WTC11 (cell line): ENCODE data around the gene RNF6. TPM values are rescaled to one million over a fixed set of nuclear protein-coding genes. Genes with fewer than 3 reads are reported as not detected.
A peak's percentile ranks its signal among the peaks of the same experiment; 100 is the strongest.

ENCODE experiments used
- ATAC-seq: fragments of 200-7000 bp; cut with Tn5 transposase; 2 replicates; pipeline ENCODE4 v1.10.0; 2021; ENCODE audit warnings: mild to moderate bottlenecking, moderate library complexity
- CTCF ChIA-PET: fragments of 300-600 bp; sonication (Branson Sonifier 250); formaldehyde crosslinking; loops from one replicate; lab custom pipeline; 2021; ENCODE audit warnings: antibody characterized with exemption; lab: Charles Lee
- POLR2A ChIA-PET: fragments of 350-600 bp; sonication (Branson Sonifier 250); formaldehyde crosslinking; loops from one replicate; lab custom pipeline; 2021; ENCODE audit warnings: antibody characterized with exemption; lab: Charles Lee
- DNase-seq: peaks from one replicate; pipeline ENCODE4 v3.0.0; 2021; ENCODE audit warnings: low spot score
- H3K27ac Mint-ChIP-seq: 2 replicates; pipeline ENCODE4 v1.8.0; 2021; ENCODE audit warnings: mixed read lengths
- H3K27me3 Mint-ChIP-seq: 2 replicates; pipeline ENCODE4 v1.8.0; 2021; ENCODE audit warnings: low read depth, mild to moderate bottlenecking, moderate library complexity, mixed read lengths
- H3K36me3 Mint-ChIP-seq: 2 replicates; pipeline ENCODE4 v1.8.0; 2021; ENCODE audit warnings: mixed read lengths
- H3K4me1 Mint-ChIP-seq: 2 replicates; pipeline ENCODE4 v1.8.0; 2022; ENCODE audit warnings: mixed read lengths
- H3K4me3 Mint-ChIP-seq: 2 replicates; pipeline ENCODE4 v1.8.0; 2021; ENCODE audit warnings: mild to moderate bottlenecking, moderate library complexity, mixed read lengths
- H3K9me3 Mint-ChIP-seq: 2 replicates; pipeline ENCODE4 v1.8.0; 2021; ENCODE audit warnings: mixed read lengths
- JUN ChIP-seq: sonication (generic); formaldehyde crosslinking; IDR thresholded peaks from 2 replicates; pipeline ENCODE4 v1.8.0; 2023; ENCODE audit warnings: mild to moderate bottlenecking, missing genetic modification reagents
- NFATC4 ChIP-seq: fragments of 250-450 bp; sonication (Bioruptor Pico); IDR thresholded peaks from 2 replicates; pipeline ENCODE4 v1.9.0; 2021; ENCODE audit warnings: mild to moderate bottlenecking
- NFYB ChIP-seq: sonication (generic); formaldehyde crosslinking; conservative IDR thresholded peaks from 2 replicates; pipeline ENCODE4 v1.8.0; 2022; ENCODE audit warnings: low read depth, missing genetic modification reagents
- NR1H2 ChIP-seq: sonication (generic); formaldehyde crosslinking; IDR thresholded peaks from 2 replicates; pipeline ENCODE4 v1.9.0; 2021; ENCODE audit warnings: mild to moderate bottlenecking, moderate library complexity, missing genetic modification reagents
- RELA ChIP-seq: sonication (generic); formaldehyde crosslinking; IDR thresholded peaks from 2 replicates; pipeline ENCODE4 v1.8.1; 2022; ENCODE audit warnings: missing genetic modification reagents, mild to moderate bottlenecking, borderline replicate concordance
- total RNA-seq: library from RNA; stranded (reverse); gene quantifications from 3 replicates; pipeline ENCODE4 v1.2.3, GENCODE V29; 2021
- TF ChIP-seq, protein P1 (sequence below): sonication (generic); formaldehyde crosslinking; IDR thresholded peaks from 2 replicates; pipeline ENCODE4 v1.8.0; 2023; ENCODE audit warnings: mild to moderate bottlenecking, missing genetic modification reagents
- TF ChIP-seq, protein P2 (sequence below): sonication (generic); formaldehyde crosslinking; IDR thresholded peaks from 2 replicates; pipeline ENCODE4 v1.8.1; 2023; ENCODE audit warnings: mild to moderate bottlenecking, missing genetic modification reagents
- TF ChIP-seq, protein P3 (sequence below): sonication (generic); formaldehyde crosslinking; IDR thresholded peaks from 2 replicates; pipeline ENCODE4 v1.8.1; 2023; ENCODE audit warnings: mild to moderate bottlenecking, missing genetic modification reagents, moderate library complexity
- TF ChIP-seq, protein P4 (sequence below): sonication (generic); formaldehyde crosslinking; IDR thresholded peaks from 2 replicates; pipeline ENCODE4 v1.8.0; 2023; ENCODE audit warnings: missing genetic modification reagents, mild to moderate bottlenecking, borderline replicate concordance

RNF6 gene
- total RNA-seq, 1 experiment from 2014 or later = 16.2 TPM

DNA sequence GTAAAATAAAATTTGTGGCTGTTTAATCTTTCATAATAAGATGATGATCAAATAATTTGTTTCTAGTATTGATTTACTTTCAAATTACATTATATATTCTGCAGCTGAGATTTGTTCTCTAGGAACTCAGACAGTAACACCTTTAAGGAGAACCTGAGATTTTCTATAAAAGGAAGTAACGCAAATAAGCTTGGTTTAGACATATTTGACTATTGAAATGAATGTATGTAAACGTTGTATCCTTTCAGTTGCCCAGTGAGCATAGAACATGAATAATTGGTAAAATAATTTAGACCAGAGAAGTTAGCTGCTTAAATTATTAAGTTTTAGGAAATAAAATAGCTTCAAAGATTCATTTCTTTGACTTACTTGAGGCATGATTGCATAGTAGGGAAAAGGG, 34.9 kb upstream of the RNF6 start (continued):
- TF ChIP-seq, protein P1, sequence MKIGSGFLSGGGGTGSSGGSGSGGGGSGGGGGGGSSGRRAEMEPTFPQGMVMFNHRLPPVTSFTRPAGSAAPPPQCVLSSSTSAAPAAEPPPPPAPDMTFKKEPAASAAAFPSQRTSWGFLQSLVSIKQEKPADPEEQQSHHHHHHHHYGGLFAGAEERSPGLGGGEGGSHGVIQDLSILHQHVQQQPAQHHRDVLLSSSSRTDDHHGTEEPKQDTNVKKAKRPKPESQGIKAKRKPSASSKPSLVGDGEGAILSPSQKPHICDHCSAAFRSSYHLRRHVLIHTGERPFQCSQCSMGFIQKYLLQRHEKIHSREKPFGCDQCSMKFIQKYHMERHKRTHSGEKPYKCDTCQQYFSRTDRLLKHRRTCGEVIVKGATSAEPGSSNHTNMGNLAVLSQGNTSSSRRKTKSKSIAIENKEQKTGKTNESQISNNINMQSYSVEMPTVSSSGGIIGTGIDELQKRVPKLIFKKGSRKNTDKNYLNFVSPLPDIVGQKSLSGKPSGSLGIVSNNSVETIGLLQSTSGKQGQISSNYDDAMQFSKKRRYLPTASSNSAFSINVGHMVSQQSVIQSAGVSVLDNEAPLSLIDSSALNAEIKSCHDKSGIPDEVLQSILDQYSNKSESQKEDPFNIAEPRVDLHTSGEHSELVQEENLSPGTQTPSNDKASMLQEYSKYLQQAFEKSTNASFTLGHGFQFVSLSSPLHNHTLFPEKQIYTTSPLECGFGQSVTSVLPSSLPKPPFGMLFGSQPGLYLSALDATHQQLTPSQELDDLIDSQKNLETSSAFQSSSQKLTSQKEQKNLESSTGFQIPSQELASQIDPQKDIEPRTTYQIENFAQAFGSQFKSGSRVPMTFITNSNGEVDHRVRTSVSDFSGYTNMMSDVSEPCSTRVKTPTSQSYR (CRISPR knock-in tag) = no peak

DNA sequence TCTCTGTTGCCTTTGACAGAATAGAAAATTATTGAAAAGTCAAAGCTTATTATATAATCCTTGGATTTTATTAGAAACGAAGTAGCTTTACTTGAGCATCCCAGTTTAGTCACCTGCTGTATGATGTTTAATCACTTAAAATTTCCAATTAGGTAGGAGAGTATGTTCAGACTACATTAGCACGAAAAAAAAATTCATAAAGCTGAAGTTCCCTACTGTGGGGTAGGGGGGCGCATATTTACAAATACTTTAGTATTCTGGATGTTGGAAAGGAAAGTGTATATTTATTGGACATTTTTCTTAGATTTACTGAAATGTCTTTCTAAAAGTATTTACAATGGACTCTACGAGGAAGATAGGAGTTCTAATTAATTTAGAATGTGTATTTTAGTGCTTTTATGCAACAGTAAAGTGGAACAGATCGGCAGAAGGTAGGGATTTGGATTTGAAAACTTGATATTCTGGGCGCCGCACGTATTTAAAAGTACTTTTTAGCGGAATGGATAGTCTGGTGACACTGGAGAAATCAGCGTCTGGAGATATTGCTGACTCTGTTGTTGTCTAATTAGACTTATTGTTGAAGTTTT, 33.7 kb upstream of the RNF6 start:
- DNase-seq = no peak
- ChIA-PET CTCF (no interaction called here), POLR2A (no interaction called here)
- peaks cover 6% of the 10 kb centered on the region for H3K27me3 Mint-ChIP-seq
- peaks cover 33% of the 10 kb centered on the region for H3K4me1 Mint-ChIP-seq
- H3K27ac Mint-ChIP-seq = no peak overlapping the region
- no peak for ATAC-seq
- H3K36me3 Mint-ChIP-seq = no peaks in the 10 kb centered on the region
- no peaks in the 10 kb centered on the region for H3K9me3 Mint-ChIP-seq
- peak overlapping the region; percentile 89 for H3K4me3 Mint-ChIP-seq
- no peak for TF ChIP-seq RELA (CRISPR knock-in tag)
- TF ChIP-seq, protein P2, sequence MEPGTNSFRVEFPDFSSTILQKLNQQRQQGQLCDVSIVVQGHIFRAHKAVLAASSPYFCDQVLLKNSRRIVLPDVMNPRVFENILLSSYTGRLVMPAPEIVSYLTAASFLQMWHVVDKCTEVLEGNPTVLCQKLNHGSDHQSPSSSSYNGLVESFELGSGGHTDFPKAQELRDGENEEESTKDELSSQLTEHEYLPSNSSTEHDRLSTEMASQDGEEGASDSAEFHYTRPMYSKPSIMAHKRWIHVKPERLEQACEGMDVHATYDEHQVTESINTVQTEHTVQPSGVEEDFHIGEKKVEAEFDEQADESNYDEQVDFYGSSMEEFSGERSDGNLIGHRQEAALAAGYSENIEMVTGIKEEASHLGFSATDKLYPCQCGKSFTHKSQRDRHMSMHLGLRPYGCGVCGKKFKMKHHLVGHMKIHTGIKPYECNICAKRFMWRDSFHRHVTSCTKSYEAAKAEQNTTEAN (CRISPR knock-in tag) = no peak
- no peak for TF ChIP-seq NR1H2
- no peak for TF ChIP-seq JUN (CRISPR knock-in tag)

DNA sequence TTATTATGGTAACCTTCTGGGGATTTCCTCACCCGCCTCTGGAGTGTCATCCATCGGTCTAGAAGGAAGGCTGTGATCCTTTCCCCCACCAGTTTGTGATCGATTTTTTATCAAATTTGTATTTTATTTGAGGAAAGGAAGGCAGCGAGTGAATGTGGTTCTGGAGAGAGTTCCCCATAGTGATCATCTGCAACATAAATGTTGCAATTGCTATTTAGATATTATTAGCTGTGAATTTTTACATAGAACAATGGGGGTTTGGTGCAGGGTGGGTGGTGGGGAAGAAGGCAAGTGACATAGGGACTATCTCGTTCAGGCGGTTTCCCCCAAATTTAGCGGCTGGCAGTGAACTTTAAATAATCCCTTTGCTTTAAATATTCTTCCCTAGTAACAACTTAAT, 33.0 kb upstream of the RNF6 start:
- H3K9me3 Mint-ChIP-seq = no peaks in the 10 kb centered on the region
- peaks cover 7% of the 10 kb centered on the region for H3K27me3 Mint-ChIP-seq
- DNase-seq (no peak), ATAC-seq (no peak)
- ChIA-PET CTCF (no interaction called here), POLR2A (no interaction called here)
- H3K27ac Mint-ChIP-seq = no peak overlapping the region
- peak overlapping the region; percentile 89 for H3K4me3 Mint-ChIP-seq
- H3K4me1 Mint-ChIP-seq = peaks cover 33% of the 10 kb centered on the region
- TF ChIP-seq, protein P3, sequence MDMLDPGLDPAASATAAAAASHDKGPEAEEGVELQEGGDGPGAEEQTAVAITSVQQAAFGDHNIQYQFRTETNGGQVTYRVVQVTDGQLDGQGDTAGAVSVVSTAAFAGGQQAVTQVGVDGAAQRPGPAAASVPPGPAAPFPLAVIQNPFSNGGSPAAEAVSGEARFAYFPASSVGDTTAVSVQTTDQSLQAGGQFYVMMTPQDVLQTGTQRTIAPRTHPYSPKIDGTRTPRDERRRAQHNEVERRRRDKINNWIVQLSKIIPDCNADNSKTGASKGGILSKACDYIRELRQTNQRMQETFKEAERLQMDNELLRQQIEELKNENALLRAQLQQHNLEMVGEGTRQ = no peak
- TF ChIP-seq NFYB (CRISPR knock-in tag) = no peak
- H3K36me3 Mint-ChIP-seq = no peaks in the 10 kb centered on the region

DNA sequence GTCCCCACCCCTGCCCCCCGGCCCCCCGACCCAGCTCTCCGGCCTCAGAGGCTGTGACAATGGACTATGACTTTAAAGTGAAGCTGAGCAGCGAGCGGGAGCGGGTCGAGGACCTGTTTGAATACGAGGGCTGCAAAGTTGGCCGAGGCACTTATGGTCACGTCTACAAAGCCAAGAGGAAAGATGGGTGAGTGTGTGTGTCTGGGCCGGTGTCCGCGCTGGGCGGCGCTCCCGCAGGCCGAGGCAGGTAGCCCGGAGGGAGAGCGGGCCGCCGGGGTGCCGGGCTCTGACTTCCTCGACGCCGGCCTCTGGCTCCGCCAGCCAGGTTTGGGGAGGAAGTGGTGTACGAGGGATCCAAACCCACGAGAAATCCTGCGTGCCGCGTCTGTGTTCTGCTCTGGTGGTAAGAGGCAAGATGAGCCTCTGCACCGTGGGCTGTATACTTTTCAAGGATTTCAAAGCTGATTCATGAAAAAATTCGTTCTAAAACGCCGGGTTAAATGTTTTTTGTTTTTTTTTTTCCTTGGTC, 32.5 kb upstream of the RNF6 start:
- CTCF ChIA-PET = no interaction called here

More for the DNA sequence above, 32.5 kb upstream of the RNF6 start:
- Mint-ChIP-seq H3K4me1 (peaks cover 31% of the 10 kb centered on the region), H3K4me3 (peak overlapping the region; percentile 89), H3K36me3 (no peaks in the 10 kb centered on the region), H3K27me3 (peaks cover 7% of the 10 kb centered on the region), H3K9me3 (no peaks in the 10 kb centered on the region), H3K27ac (no peak overlapping the region; the same call in 1 of the 2 replicates)
- POLR2A ChIA-PET = no interaction called here
- DNase-seq (peak; percentile 54), ATAC-seq (peak; percentile 50)
- TF ChIP-seq, protein P2 (CRISPR knock-in tag) = peak; percentile 1; the same call in 1 of the 2 replicates
- TF ChIP-seq, protein P4, sequence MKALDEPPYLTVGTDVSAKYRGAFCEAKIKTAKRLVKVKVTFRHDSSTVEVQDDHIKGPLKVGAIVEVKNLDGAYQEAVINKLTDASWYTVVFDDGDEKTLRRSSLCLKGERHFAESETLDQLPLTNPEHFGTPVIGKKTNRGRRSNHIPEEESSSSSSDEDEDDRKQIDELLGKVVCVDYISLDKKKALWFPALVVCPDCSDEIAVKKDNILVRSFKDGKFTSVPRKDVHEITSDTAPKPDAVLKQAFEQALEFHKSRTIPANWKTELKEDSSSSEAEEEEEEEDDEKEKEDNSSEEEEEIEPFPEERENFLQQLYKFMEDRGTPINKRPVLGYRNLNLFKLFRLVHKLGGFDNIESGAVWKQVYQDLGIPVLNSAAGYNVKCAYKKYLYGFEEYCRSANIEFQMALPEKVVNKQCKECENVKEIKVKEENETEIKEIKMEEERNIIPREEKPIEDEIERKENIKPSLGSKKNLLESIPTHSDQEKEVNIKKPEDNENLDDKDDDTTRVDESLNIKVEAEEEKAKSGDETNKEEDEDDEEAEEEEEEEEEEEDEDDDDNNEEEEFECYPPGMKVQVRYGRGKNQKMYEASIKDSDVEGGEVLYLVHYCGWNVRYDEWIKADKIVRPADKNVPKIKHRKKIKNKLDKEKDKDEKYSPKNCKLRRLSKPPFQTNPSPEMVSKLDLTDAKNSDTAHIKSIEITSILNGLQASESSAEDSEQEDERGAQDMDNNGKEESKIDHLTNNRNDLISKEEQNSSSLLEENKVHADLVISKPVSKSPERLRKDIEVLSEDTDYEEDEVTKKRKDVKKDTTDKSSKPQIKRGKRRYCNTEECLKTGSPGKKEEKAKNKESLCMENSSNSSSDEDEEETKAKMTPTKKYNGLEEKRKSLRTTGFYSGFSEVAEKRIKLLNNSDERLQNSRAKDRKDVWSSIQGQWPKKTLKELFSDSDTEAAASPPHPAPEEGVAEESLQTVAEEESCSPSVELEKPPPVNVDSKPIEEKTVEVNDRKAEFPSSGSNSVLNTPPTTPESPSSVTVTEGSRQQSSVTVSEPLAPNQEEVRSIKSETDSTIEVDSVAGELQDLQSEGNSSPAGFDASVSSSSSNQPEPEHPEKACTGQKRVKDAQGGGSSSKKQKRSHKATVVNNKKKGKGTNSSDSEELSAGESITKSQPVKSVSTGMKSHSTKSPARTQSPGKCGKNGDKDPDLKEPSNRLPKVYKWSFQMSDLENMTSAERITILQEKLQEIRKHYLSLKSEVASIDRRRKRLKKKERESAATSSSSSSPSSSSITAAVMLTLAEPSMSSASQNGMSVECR (CRISPR knock-in tag) = 0 out of 2 replicates have a peak, but pooled peaks have one; percentile 15
- TF ChIP-seq NFATC4 (CRISPR knock-in tag) = no peak
